HepG2 (cell line): ENCODE measurements around the gene TJP1. TPM values are rescaled to one million over a fixed set of nuclear protein-coding genes. Genes with fewer than 3 reads are reported as not detected.
A peak's percentile ranks its signal among the peaks of the same experiment; 100 is the strongest.

ENCODE experiments used
- ATAC-seq: fragments of 200-7000 bp; cut with Tn5 transposase; 3 replicates; pipeline ENCODE4 v1.9.1; 2020; ENCODE audit warnings: mild to moderate bottlenecking, moderate library complexity
- BruUV-seq: library from RNA; stranded (reverse); fragments of 400-500 nt; replicated peaks from 2 replicates; lab custom pipeline; 2021; lab: Mats Ljungman, UMichigan
- CTCF ChIA-PET: fragments of 300-600 bp; formaldehyde crosslinking; extraction: SDS; loops from one replicate; lab custom pipeline; 2021; ENCODE audit warnings: low total read pairs, inconsistent platforms, low intra/inter-chr PET ratio; lab: Yijun Ruan, JAX
- POLR2A ChIA-PET: fragments of 350-600 bp; sonication (Branson Sonifier 250); formaldehyde crosslinking; loops from one replicate; lab custom pipeline; 2020; ENCODE audit warnings: antibody characterized with exemption, inconsistent platforms; lab: Yijun Ruan, JAX
- DNase-seq: peaks from one replicate; pipeline ENCODE4 v3.0.0-alpha.2; 2015; ENCODE audit warnings: low spot score
- FAIRE-seq: peaks from 3 replicates; lab custom pipeline; 2011; peaks lifted over from hg19 to GRCh38; lab: Jason Lieb, UNC
- H2AFZ ChIP-seq: one replicate; pipeline ENCODE4 v1.6.1; 2011; ENCODE audit warnings: low read length, inconsistent platforms
- H3K27ac ChIP-seq: fragments of 300-600 bp; 3 replicates; pipeline ENCODE4 v1.8.0; 2011; ENCODE audit warnings: mixed run types, mild to moderate bottlenecking, mixed read lengths, low read length, inconsistent platforms; ENCODE audit not compliant: insufficient read depth; ENCODE audit errors: extremely low read length
- H3K27me3 ChIP-seq, 2 experiments: fragments of 200-600 bp in 1 of 2; 2 replicates in 1 of 2; 3 replicates in 1 of 2; pipeline versions ENCODE4 v1.6.0 to v1.8.0; 2011; ENCODE audit warnings: low read length in 2 of 2, mild to moderate bottlenecking in 2 of 2, moderate library complexity in 2 of 2, inconsistent platforms in 1 of 2; ENCODE audit not compliant: insufficient read depth in 2 of 2, control insufficient read depth in 1 of 2
- H3K36me3 ChIP-seq, 2 experiments: fragments of 200-600 bp in 1 of 2; replicated peaks in 1 of 2; 2 replicates in 1 of 2; 3 replicates in 1 of 2; pipeline versions ENCODE4 v1.5.1 to v1.8.0; 2011; ENCODE audit warnings: low read length in 2 of 2, inconsistent platforms in 1 of 2; ENCODE audit not compliant: insufficient read depth in 2 of 2, control insufficient read depth in 1 of 2
- H3K4me1 ChIP-seq: 2 replicates; pipeline ENCODE4 v1.5.1; 2012; ENCODE audit warnings: low read length, inconsistent platforms; ENCODE audit not compliant: insufficient read depth
- H3K4me2 ChIP-seq: 2 replicates; pipeline ENCODE4 v1.6.0; 2011; ENCODE audit warnings: low read depth, low read length, inconsistent platforms
- H3K4me3 ChIP-seq, 3 experiments: fragments of 200-600 bp in 1 of 3; sonication (generic), shearing (Covaris generic) in 1 of 3; replicated peaks in 1 of 3; 2 replicates each; pipeline ENCODE4 v1.5.1; 2011 to 2016; ENCODE audit warnings: low read length in 3 of 3, inconsistent platforms in 2 of 3, low read depth in 2 of 3, mild to moderate bottlenecking in 2 of 3, control low read depth in 1 of 3, mixed read lengths in 1 of 3; ENCODE audit not compliant: insufficient read depth in 1 of 3
- H3K79me2 ChIP-seq: one replicate; pipeline ENCODE4 v1.6.1; 2011; ENCODE audit warnings: low read length, inconsistent platforms; ENCODE audit not compliant: insufficient read depth
- H3K9ac ChIP-seq: 2 replicates; pipeline ENCODE4 v1.6.0; 2011; ENCODE audit warnings: mild to moderate bottlenecking, low read depth, low read length, inconsistent platforms; ENCODE audit not compliant: insufficient read depth
- H3K9me3 ChIP-seq: 2 replicates; pipeline ENCODE4 v1.5.1; 2012; ENCODE audit warnings: mild to moderate bottlenecking, low read length
- H4K20me1 ChIP-seq: 2 replicates; pipeline ENCODE4 v1.6.0; 2011; ENCODE audit warnings: inconsistent platforms, mild to moderate bottlenecking, low read length, moderate library complexity; ENCODE audit not compliant: insufficient read depth
- HNF4G ChIP-seq, 2 experiments: sonication (generic) in 1 of 2; formaldehyde crosslinking in 1 of 2; IDR thresholded peaks; 2 replicates each; pipeline versions ENCODE4 v1.4.0 to v1.6.1; 2011 to 2020; ENCODE audit warnings: borderline replicate concordance in 2 of 2, low read depth in 2 of 2, mild to moderate bottlenecking in 2 of 2, low read length in 1 of 2, missing genetic modification reagents in 1 of 2, moderate library complexity in 1 of 2
- SMAD3 ChIP-seq: sonication (generic); formaldehyde crosslinking; IDR thresholded peaks from 2 replicates; pipeline ENCODE4 v1.4.0; 2020; ENCODE audit warnings: missing genetic modification reagents
- TCF12 ChIP-seq, 2 experiments: fragments of 450-650 bp in 1 of 2; sonication (generic) in 1 of 2; formaldehyde crosslinking in 1 of 2; IDR thresholded peaks; 2 replicates each; pipeline versions ENCODE4 v1.6.1 to v1.8.0; 2017 to 2022; ENCODE audit warnings: antibody characterized with exemption in 1 of 2, mild to moderate bottlenecking in 1 of 2, missing genetic modification reagents in 1 of 2, moderate library complexity in 1 of 2
- ZKSCAN5 ChIP-seq: sonication (generic); formaldehyde crosslinking; IDR thresholded peaks from 2 replicates; pipeline ENCODE4 v1.5.1; 2020; ENCODE audit warnings: mild to moderate bottlenecking, missing genetic modification reagents
- ZNF33A ChIP-seq: sonication (generic); formaldehyde crosslinking; IDR thresholded peaks from 2 replicates; pipeline ENCODE4 v1.5.1; 2020; ENCODE audit warnings: missing genetic modification reagents, mild to moderate bottlenecking, moderate library complexity, borderline replicate concordance
- ZNF740 ChIP-seq: sonication (generic); formaldehyde crosslinking; IDR thresholded peaks from 2 replicates; pipeline ENCODE4 v1.4.0; 2020; ENCODE audit warnings: missing genetic modification reagents
- WGBS: methylation state at CpG from one replicate; pipeline ENCODE4 v1.1.6; 2017; ENCODE audit warnings: low lambda C conversion rate; 5-methylcytosine and 5-hydroxymethylcytosine counted together
- in situ Hi-C: cut with HindIII; loops from 2 replicates; pipeline ENCODE4 v1.10.0; 2017; ENCODE audit warnings: low pct_unique_long_range_greater_than_20kb; ENCODE audit not compliant: extremely low pct_ligation_motif_present
- intact Hi-C: fragments of 100-400 bp; cut with micrococcal nuclease; formaldehyde crosslinking; loops from one replicate; pipeline ENCODE4 v1.10.0; 2022; ENCODE audit not compliant: unreplicated experiment
- polyA plus RNA-seq, 8 experiments: library from polyadenylated mRNA; depleted of rRNA in 3 of 8; stranded (reverse) in 7 of 8; unstranded in 1 of 8; fragments of >200 nt; fragmentation: Illumina TruSeq in 4 of 8; extraction: Trizol in 4 of 8; gene quantifications; 2 replicates each; pipeline versions ENCODE4 v1.2.1 to v1.2.3, GENCODE V29; 2011 to 2016; ENCODE audit warnings: low read depth in 4 of 8, missing spikeins in 1 of 8, mixed read lengths in 1 of 8; ENCODE audit not compliant: insufficient read depth in 1 of 8
- total RNA-seq, 5 experiments: library from RNA; depleted of rRNA; stranded (reverse); fragments of >200 nt; fragmentation: Illumina TruSeq; extraction: Trizol; gene quantifications; 2 replicates each; pipeline ENCODE4 v1.2.3, GENCODE V29; 2016; ENCODE audit warnings: low read depth in 1 of 5
- TF ChIP-seq, protein P1 (sequence below): sonication (generic); formaldehyde crosslinking; IDR thresholded peaks from 2 replicates; pipeline ENCODE4 v1.5.0; 2020; ENCODE audit warnings: missing genetic modification reagents

The TJP1 gene
- total and polyA plus RNA-seq, 2 of the 13 experiments (the other 11 are each of a cell fraction or from before 2014, with no cell fraction given) = 25.9 to 27.1 TPM

DNA sequence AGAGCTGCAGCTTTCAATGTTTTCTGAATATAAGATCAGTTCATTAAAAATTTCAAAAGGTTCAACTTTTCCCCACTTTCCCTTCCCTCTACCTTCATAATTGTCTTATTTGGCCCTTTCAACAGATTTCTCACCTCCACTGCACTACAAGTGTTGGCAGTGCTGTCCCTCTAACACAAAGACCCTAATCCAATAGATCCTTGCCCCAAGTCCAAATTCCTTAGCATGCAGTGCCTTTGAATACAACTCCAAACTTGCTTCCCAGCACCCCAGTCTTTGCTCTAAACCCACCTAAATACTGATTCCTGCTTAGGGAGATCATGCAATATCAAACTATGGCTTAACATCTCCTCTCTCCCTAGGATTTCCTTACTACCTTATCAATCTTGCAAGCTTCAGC is 43.9 kb downstream of the TJP1 start:
- Histone ChIP-seq H3K79me2 (peaks cover 44% of the 10 kb centered on the region), H3K4me2 (no peak overlapping the region), H3K9me3 (no peaks in the 10 kb centered on the region), H3K27me3 (no peaks in the 10 kb centered on the region), H3K4me1 (peaks cover 39% of the 10 kb centered on the region), H3K4me3 (no peak overlapping the region), H4K20me1 (peaks cover 16% of the 10 kb centered on the region), H3K36me3 (no peaks in the 10 kb centered on the region), H2AFZ (no peak overlapping the region), H3K9ac (no peak overlapping the region), H3K27ac (no peak overlapping the region)
- FAIRE-seq (no peak), ATAC-seq (no peak; the same call in 2 of the 3 replicates), DNase-seq (no peak)
- intact Hi-C loops = loop anchor here (5.0 kb wide), 2 partner anchors 39 to 41 kb away; no protein-coding TSS in a partner anchor
- in situ Hi-C loops = no loop called here
- TF ChIP-seq TCF12 (IDR thresholded peaks at IDR 0.05) (no peak), TCF12 (CRISPR knock-in tag; IDR thresholded peaks at IDR 0.05) (no peak), ZKSCAN5 (peak; percentile 77; the same call in 1 of the 2 replicates)
- POLR2A ChIA-PET = no interaction called here
- BruUV-seq = no TSS peak
- CTCF ChIA-PET = no interaction called here

GRCh38 chr15:29776859-29777258 is 45.4 kb downstream of the TJP1 start:
- no peak for FAIRE-seq
- no peak overlapping the region for H2AFZ ChIP-seq
- peaks cover 1 to 2% of the 10 kb centered on the region in 2 experiments; a peak in 2 of 5 replicates for H3K36me3 ChIP-seq
- TF ChIP-seq HNF4G (IDR thresholded peaks at IDR 0.05; ENCODE audit: borderline replicate concordance, low read depth, low read length) (no peak), HNF4G (CRISPR knock-in tag; IDR thresholded peaks at IDR 0.05; ENCODE audit: borderline replicate concordance, low read depth) (no peak), ZNF33A (CRISPR knock-in tag) (no peak), ZNF740 (CRISPR knock-in tag) (peak; percentile 80), SMAD3 (CRISPR knock-in tag) (no peak)
- TF ChIP-seq, protein P1, sequence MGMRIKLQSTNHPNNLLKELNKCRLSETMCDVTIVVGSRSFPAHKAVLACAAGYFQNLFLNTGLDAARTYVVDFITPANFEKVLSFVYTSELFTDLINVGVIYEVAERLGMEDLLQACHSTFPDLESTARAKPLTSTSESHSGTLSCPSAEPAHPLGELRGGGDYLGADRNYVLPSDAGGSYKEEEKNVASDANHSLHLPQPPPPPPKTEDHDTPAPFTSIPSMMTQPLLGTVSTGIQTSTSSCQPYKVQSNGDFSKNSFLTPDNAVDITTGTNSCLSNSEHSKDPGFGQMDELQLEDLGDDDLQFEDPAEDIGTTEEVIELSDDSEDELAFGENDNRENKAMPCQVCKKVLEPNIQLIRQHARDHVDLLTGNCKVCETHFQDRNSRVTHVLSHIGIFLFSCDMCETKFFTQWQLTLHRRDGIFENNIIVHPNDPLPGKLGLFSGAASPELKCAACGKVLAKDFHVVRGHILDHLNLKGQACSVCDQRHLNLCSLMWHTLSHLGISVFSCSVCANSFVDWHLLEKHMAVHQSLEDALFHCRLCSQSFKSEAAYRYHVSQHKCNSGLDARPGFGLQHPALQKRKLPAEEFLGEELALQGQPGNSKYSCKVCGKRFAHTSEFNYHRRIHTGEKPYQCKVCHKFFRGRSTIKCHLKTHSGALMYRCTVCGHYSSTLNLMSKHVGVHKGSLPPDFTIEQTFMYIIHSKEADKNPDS (CRISPR knock-in tag) = peak; percentile 95
- in situ Hi-C loops = no loop called here
- peak overlapping the region; percentile 22; the same call in 1 of the 2 replicates for H3K4me2 ChIP-seq
- POLR2A ChIA-PET = no interaction called here
- ATAC-seq = no peak
- BruUV-seq = no TSS peak
- WGBS = 56% methylated on average over 4 of the region's 4 CpGs
- no peak overlapping the region for H3K27ac ChIP-seq
- peaks cover 43% of the 10 kb centered on the region for H3K79me2 ChIP-seq
- DNase-seq = peak; percentile 4
- H3K9me3 ChIP-seq = no peaks in the 10 kb centered on the region
- no peaks in the 10 kb centered on the region for H3K27me3 ChIP-seq
- H4K20me1 ChIP-seq = peaks cover 16% of the 10 kb centered on the region
- intact Hi-C loops = loop anchor here (5.0 kb wide), 2 partner anchors 40 kb away; no protein-coding TSS in a partner anchor
- peaks cover 39% of the 10 kb centered on the region for H3K4me1 ChIP-seq
- no peak overlapping the region for H3K9ac ChIP-seq
- H3K4me3 ChIP-seq = no peak overlapping the region
- CTCF ChIA-PET = no interaction called here
